SIG-M5 (cell line): ENCODE results near the gene HOXD8.

Source experiments
- DNase-seq: peaks from one replicate; lab custom pipeline; 2025; lab: John Stamatoyannopoulos, UW

HOXD8 gene

GRCh38 chr2:176128982-176129796 lies at the start of gene HOXD8:
Gene HOXD8, plus strand, starts transcription at chr2:176129705. Its CDS starts 662 bp downstream, at chr2:176130367.
- no peak for DNase-seq

- peak; percentile 39 for DNase-seq
Measured at GRCh38 chr2:176079831-176080539, 49.5 kb upstream of the HOXD8 start.

- no peak for DNase-seq
Measured at GRCh38 chr2:176080540-176081375, 48.7 kb upstream of the HOXD8 start.

- DNase-seq, result no peak
Measured at GRCh38 chr2:176081376-176081836, 48.1 kb upstream of the HOXD8 start.

GRCh38 chr2:176081837-176082524 lies 47.5 kb upstream of the HOXD8 start:
- DNase-seq, result no peak

GRCh38 chr2:176082525-176082823 lies 47.0 kb upstream of the HOXD8 start:
- DNase-seq, result no peak

- DNase-seq, result no peak
Measured at GRCh38 chr2:176082824-176083751, 46.4 kb upstream of the HOXD8 start.

- DNase-seq, result no peak
Measured at GRCh38 chr2:176083796-176084261, 45.7 kb upstream of the HOXD8 start, which contains the start of gene EVX2. Gene EVX2, minus strand, starts transcription at chr2:176083962. Its CDS starts 186 bp downstream, at chr2:176083776.

GRCh38 chr2:176084611-176085119 lies 44.8 kb upstream of the HOXD8 start:
- DNase-seq, result no peak

GRCh38 chr2:176085120-176085788 lies 44.3 kb upstream of the HOXD8 start:
- no peak for DNase-seq

GRCh38 chr2:176085861-176086771 lies 43.4 kb upstream of the HOXD8 start:
- no peak for DNase-seq

GRCh38 chr2:176087330-176088047 lies 42.0 kb upstream of the HOXD8 start:
- no peak for DNase-seq

GRCh38 chr2:176088048-176088936 lies 41.2 kb upstream of the HOXD8 start:
- DNase-seq, result no peak

GRCh38 chr2:176088937-176089842 lies 40.3 kb upstream of the HOXD8 start:
- no peak for DNase-seq

- no peak for DNase-seq
Measured at GRCh38 chr2:176089843-176090395, 39.6 kb upstream of the HOXD8 start.

- no peak for DNase-seq
Measured at GRCh38 chr2:176090862-176091261, 38.6 kb upstream of the HOXD8 start.
